ENCODE data around the gene BTBD2.
"Not testable (repeated sequence)": the region's sequence is repeated elsewhere in the genome, so short reads cannot be mapped to it uniquely, and the experiment has no call there.

BTBD2 gene

DNA sequence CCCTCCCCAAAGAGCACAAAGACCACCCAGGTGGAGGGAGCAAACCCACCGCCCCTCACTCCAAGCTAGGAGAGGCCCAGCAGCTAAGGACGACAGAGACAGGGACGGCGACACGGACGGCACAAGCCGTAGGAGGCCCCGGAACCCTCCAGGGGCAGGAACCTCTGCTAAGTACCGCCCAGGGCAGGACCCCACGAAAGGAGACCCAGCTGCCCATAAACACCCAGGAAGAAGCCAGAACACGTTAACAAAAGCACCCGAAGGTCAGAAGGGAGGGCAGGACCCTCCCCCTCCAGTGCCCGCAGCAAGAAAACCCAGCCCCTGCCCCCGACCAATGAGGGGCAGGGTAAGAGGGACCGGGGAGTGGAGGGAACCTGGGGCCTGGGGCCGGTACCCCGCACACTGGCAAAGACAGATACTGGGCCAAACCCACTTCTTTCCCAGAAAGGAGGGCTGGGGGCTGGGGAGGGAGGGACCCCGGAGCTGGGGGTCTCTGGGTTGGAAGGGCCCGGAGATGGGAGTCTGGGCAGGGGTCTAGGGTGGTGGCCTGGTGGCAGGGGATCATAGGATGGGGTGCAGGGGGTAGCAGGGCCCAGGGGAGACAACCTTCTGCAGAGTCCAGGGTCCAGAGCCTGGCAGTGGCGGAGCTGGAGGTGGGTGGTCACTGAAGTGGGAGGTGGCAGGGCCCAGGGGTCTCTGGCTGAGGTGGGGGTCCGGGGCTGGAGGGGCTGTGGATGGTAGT is 2.4 kb downstream of the BTBD2 start:
- no peak for DNase-seq

DNA sequence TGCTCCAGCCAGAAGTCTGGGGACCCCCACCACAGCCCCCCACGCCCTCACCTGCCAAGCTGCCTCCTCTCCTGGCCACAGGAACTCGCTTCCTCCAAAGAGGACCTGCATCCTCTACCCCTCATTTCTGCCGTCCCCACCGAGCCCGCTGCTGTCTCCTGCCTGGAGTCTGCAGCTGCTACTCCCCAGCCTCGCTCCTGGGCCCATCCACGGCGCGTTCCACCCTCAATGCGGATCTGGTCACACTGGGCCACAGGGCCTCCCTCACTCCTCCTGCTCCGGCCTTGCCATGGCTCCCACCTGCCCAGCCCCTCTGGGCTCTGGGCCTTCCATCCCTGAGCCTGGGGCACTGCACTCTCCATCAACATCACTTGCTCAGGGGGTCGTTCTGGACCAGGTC is 4.3 kb downstream of the BTBD2 start:
- no peak for DNase-seq

DNA sequence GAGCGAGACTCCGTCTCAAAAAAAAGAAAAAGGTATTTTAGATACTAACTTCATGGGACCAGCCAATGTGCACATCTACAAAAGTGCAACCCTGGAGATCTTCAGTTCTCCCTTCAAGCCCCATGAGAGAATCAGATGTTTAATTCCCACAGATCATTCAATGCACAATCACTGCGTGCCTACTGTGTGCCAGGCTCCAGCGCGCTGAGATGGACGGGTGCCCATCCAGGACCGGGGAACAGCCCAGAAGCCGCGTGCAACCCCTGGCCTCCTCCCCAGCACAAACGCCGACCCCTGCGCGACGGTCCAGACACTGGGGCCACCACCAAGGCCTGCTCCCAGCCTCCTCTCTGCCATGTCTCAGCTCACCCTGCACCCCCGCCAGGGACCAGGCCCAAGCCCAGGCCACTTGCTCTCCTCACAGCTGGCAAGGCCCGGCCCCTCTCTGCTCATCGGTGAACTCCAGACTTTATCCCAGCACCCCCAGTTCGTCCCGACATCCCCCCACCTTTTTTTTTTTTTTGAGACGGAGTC is 5.3 kb downstream of the BTBD2 start:
- DNase-seq: no peak

DNA sequence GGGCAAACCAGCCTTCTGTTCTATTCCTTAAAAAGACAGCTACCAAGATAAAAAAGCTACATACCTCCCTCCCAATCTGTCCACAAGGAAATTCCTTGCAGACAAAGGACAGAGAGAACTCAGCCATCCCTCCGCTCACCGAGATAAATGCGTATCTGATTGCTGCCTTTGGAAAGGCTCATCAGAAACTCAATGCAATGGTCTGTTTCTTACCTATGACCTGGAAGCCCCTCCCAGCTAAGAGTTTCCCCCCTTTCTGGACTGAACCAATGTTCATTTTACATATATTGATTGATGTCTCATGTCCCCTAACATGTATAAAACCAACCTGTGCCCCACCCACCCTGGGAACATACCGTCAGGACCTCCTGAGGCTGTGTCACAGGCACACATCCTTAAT is 11.6 kb downstream of the BTBD2 start:
- no peak for DNase-seq

DNA sequence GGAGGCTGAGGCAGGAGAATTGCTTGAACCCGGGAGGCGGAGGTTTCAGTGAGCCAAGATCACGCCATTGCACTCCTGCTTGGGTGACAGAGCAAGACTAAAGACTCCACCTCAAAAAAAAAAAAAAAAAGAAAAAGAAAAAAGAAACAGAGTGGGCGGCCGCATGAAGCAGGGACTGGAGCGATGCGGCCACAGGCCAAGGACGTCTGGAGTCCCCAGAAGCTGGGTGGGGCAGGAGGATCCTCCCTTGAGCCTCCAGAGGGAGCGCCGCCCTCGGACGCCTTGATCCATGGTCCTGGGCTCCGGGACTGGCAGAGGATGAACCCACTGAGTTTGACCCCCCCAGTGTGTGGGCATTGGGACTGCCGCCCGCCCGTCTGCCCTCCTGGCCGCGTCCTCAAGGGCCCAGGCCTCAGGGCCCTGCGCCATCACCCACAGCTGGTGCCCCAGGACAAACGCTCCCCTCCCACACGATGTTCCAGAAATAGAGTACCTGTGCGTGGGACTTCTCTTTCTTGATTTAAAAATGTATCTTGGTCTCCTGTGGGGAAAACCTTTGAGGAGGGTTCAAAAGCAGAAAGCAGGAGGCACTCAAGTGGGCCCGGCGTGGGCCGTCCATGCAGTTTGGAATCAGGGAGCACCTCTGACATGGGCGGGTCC is 15.5 kb downstream of the BTBD2 start:
- DNase-seq: no peak

DNA sequence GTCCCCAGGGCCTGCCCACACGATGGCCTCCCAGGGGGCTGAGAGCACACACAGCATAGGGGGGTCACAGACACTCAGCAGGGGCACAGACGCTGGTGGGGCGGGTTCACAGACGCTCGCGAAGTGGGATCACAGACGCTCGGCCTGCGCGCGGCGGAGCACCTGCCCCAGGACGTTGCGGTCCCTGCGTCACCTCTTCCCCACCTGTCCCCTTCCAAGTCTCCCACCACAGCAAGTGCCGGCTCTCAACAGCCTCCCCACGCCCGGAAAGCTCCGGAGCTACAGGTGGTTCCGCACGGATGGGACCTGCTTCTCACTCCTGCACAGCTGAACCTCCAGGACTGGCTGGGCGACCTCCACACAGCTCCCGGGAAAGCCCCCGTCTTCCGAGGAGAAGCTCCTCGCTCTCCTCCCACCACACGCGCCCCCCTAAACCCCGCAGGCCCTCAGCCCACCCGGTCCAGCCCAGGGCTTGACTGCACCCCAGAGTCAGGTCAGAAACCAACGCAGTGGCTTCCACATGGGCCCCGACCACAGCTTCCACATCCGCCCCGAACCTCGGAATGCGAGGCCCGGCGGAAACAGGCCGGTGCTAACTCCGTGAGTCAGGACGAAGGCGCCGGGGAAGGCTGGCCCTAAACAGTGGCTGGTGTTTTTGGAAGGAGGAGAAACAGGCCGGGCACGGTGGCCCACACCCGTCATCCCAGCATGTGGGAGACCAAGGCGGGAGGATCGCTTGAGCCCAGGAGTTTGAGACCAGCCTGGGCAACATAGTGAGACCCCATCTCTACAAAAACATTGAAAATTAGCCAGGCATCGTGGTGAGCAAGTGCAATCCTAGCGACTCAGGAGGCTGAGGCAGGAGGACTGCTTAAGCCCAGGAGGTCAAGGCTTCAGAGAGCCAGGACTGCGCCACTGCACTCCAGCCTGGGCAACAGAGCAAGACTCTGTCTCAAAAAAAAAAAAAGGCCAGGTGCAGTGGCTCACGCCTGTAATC is 16.5 kb downstream of the BTBD2 start:
- no peak for DNase-seq

DNA sequence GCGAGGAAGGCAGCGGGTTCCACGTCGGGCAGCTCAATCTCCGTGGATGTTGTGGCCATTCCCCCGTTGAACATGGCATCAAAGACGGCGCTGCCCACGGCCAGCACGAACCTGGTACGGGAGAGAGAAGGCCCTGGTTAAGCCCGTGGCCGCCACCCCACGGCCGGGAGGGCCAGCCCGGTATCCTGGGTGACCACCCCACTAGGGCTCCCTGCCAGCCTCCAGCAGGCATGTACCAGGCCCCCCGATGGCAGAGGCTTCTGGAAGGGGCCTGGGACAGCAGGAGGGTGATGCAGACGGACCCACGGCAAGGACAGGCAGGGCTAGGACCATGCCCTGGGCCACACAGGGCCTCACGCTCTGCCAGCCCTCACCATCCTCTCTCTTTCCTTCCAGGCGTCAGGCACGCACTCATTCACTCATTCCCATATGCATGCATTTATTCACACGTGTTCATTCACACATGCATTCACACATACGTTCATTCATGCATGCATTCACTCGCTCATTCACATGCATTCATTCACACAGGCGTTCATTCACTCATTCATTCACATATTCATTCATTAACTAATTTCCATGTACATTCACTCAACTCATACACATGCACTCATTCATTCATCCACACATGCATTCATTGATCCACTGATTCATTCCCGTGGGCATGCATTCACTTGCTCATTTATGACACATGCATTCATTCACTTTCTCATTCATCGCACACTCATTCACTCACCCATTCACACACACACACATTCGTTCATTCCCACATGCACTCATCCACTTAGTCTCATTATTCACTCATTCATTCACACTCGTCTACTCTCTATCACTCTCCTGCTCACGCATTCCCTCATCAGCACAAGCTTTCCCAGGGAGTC is 17.9 kb downstream of the BTBD2 start:
- no peak for DNase-seq

DNA sequence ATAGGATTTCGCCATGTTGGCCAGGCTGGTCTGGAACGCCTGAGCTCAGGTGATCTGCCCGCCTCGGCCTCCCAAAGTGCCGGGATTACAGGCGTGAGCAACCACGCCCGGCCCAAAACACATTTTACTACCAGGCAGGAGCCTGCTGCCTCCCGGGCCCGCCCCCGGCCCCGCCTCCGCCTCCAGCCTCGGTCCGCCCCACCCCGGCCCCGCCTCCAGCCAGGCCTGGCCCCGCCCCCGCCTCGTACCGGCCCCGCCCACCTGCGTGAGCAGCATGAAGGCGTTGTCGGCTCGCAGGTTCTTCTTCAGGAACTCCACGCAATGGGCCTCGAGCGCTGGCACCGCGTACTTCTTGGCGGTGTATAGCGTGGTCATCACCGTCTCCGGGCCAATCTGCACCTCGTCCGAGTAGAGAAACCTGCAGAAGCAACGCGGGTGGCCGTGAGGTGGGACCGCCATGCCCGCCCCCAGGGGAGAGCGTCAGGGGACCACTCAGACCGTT is 22.7 kb downstream of the BTBD2 start:
- DNase-seq: no peak

DNA sequence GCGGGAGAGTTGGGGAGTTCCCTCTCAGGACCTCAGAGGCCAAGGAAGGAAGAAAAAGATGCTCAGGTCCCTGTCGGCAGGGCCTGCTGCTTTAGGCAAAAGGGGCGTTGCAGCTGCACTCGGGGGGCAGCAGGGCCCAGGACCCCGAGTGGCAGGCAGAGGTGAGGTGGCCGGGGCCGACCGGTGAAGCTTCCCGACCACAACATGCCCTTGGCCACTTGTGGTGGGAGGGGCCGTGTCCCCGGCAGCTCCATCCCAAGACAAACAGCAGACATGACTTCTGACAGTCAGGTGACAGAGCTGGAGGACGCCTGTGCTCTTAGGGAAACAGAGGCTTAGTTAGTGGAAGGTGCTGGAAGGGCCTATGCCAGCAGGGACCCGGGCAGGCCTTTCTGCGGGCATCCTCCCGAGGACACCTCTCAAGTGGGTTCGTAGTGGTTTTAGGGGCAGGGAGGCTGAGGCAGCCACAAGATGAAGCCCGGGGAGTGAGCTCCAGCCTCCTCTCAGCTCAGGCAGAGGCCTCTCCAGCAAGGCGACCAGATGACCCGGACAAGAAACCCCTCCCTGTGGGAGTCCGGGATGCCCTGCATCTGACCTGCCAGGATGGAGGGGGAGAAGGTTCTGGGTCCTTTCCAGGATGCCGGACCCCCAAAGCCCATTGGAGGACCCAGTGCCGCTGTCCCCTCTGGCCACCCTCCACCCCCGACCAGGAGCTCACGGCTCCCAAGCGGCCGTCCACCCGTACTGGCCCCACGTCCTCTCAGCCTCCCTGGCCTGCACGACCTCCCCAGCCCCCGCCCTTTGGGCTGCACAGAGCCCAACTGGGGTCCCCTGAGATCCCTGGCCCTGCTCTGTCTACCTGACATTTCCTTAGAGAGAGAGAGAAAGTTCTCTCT is 24.2 kb downstream of the BTBD2 start:
- DNase-seq: no peak

DNA sequence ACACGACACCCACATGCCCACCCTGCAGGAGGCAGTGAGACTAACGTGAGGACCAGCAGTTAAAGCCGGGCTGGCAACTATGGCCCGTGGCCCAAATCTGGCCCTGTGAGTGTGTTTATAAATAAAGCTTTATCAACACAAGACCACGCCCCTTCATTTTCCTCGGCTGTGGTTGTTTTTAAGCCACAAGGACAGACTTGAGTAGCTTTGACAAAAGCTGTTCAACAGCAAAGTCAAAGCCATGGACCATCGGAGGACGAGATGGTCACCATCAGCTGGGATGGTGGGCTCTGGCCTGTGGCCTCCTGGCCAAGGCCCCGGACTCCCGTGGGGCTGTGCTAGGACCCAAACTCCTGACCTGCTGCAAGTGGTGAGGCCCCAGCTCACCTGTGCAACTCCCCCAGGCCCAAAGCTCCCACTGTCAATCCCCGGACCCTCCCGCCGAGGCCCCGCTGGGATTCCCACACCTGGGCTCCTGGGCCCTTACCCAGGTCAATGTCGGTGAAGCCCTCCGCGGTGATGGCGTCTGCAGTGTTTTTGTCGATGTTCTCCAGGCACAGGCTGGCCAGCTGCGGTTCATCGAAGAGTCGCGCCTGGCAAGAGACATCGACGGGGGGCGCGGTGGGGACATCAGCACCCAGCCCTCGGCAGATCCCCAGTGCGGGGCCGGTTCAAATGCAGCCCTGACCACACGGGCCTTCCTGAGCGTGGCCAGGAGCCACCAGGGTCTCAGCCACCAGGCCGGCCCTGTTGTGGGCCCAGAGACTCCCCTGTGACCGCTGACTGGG is 25.1 kb downstream of the BTBD2 start:
- no peak for DNase-seq

DNA sequence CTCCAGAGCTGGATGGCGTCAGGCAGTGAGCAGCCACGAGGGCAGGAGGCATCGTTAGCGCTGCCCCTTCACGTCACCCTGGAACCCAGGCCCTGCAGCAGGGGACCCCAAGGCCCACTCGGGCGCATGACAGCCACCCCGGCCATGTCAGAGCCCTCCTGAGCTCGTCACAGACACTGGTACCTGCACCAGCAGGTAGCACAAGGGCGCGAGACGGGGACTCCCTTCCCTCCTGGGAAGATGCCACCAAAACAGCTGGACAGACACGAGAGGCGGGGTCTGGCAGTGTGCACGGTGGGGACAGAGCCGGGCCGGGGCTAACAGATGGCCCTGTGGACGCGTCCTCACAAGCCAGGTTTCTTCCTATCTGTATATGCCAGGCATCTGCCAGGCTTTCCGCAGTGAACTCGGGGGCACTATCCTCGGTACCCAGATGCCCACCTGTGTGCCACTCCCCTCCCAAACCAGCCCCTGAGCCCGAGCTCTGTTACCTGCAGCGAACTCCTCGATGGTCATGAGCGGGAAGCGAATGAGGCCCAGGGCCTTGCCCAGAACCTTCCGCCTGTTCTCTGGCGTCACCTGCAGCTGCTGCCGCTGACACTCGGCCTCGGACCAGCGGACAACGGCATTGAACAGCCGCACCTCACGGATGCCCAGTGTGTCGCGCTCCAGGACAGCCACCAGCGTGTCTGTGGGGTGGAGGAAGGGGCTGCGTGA is 25.8 kb downstream of the BTBD2 start:
- DNase-seq: no peak

DNA sequence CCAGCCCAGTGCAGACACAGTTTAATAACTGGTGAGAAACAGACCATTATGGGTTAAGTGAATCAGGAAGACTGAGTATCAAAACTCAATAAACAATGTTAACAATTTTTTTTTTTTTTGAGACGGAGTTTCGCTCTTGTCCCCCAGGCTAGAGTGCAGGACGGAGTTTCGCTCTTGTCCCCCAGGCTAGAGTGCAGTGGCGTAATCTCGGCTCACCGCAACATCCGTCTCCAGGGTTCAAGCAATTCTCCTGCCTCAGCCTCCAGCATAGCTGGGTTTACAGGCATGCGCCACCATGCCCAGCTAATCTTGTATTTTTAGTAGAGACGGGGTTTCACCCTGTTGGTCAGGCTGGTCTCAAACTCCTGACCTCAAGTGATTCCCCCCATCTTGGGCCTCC is 27.1 kb downstream of the BTBD2 start:
- DNase-seq: not testable (repeated sequence)

DNA sequence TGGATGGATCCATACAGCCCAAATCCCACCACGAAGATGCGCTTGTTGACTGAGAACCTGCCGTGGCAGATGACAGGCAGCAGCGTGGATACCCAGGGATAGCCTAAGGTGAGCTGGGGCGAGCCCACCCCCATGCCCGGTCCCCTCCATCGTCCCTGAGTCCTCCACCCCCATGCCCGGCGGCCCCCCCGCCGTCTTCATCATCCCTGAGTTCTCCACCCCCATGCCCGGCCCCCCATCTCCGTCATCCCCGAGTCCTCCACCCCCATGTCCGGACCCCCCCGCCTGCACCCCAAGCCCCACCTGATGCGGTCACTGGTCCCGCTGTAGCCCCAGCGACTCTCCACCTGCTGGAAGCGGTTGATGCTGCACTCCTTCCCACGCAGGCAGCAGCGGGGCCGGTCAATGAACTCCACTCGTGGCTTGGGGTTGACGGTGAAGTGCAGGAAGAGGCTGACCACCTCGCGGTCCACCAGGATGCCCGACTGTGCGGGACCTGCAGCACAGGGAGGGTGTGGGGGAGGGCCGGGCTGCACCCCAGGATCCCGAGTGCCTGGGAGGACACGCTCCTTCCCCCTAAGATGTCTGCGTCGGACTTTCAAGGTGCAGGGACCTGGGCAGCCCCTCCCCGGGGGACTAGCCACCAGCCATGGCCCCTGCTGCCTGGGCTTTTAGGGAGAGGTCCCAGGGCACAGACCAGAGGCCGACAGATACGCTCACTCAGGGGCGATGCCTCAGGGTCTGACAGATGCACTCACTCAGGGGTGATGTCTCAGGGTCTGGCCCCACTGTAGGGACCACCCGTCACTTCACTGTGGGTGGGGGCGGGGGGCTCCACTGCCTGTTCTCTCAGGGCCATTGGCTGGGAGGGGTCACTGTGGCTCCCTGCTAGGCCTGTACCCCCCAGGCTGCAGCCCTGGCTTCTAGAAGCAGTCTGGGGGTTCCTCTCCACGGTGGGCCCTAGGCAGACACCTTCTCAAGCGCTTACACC is 28.0 kb downstream of the BTBD2 start:
- DNase-seq: no peak

DNA sequence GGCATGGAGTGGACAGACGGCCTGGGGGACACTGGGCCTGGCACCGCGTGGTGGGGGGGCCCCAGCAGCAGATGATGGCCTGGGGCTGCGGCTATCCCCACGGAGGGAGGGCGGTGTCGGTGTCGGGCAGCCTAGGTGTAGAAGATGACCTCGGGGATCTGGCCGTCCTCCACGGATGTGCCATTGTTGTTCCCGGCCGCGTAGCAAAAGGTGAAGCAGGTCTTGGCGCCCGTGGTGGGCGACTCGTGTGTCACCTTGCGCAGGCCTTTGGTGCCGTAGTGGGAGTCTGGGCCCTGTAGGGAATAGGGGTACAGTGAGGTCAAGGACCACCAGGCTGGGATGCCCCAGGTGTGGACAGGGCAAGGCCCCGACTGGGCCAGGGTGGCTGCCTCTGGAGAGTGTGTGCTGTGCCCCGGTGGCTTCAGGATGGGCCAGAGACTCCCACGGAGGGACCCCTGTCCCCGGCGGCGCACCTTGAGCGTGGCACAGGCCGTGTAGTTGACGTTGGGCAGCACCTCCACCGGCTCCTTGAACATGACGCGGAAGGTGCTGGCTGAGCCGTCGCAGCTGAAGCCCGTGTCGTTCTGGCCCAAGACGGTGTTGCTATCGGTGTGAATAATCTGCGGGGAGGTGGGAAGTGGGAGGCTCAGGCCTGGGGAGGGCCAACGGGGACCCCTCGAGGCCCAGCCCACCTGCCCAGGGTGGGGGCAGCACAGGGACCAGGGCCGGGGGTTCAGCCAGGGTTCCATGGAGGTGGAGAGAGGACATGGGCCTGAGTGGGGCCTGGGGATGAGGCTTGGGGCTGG is 29.0 kb downstream of the BTBD2 start:
- DNase-seq: no peak

DNA sequence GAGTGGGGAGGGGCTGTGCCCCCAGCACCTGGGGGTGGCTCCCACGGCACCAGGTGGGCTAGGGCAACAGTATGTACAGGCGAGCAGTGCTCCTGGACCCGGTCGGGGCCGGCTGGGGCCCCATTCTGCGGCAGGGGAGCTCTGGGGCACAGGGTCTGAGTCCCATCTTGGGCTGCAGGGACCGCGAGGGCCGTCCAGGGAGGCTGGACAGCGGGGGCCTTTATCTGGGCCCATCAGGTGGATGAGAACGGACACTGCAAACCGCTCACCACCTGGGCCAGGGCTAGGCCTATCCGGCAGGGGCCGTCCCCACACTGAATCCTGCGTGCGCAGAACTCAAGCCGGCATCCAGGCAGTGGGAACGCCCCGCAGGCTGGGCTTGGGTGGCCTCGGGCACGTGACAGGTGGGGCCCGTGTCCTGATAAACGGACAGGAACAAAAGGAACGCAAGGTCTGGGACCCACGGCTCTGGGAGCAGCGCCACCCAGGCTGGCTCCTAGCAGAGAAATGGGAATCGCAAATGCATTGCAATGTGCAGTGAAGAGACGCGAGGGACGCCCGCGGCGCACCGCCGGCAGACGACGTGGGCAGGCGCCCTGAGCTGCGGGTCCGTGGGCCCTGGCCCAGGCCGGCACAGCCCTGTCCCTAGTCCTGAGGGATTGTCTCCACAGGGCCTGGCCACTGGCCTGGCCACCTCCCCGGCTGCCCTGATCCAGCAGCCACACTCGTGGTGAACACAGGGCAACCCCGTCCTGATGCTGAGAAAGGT is 29.7 kb downstream of the BTBD2 start:
- DNase-seq: no peak

DNA sequence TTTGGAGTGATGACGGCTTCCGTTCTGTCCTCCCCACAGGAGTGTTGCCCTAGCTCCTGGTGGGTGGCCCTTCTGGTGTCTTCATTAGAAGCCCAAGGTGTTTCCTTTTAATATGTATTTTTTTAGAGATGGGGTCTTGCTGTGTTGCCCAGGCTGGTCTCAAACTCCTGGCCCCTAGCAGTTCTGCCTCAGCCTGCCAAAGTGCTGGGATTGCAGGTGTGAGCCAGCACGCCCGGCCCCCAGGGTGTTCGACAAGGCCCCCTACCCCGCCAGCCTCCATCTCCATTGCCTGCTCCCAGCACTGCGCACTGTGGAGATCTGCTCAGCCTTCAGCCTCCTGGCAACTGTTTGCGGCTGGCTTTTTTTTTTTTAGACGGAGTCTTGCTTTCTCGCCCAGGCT is 31.2 kb downstream of the BTBD2 start:
- DNase-seq: no peak
